Activated CD4-positive, alpha-beta memory T cell treated with anti-CD3 and anti-CD28 coated beads for 36 hours (primary cell): ENCODE results near the gene KSR1. TPM values are rescaled to one million over a fixed set of nuclear protein-coding genes. Genes with fewer than 3 reads are reported as not detected.
"Not testable (repeated sequence)": the region's sequence is repeated elsewhere in the genome, so short reads cannot be mapped to it uniquely, and the experiment has no call there.

Source experiments
- CTCF ChIA-PET: fragments of 350-600 bp; sonication (Branson Sonifier 250); formaldehyde crosslinking; loops from one replicate; lab custom pipeline; 2021; ENCODE audit warnings: antibody characterized with exemption, inconsistent platforms; lab: Charles Lee
- POLR2A ChIA-PET: fragments of 350-600 bp; sonication (Branson Sonifier 250); formaldehyde crosslinking; loops from one replicate; lab custom pipeline; 2021; ENCODE audit warnings: antibody characterized with exemption; lab: Charles Lee
- DNase-seq: peaks from one replicate; pipeline ENCODE4 v3.0.0-alpha.2; 2020
- H3K27ac Mint-ChIP-seq: one replicate; pipeline ENCODE4 v1.8.0; 2021; ENCODE audit warnings: mixed read lengths
- H3K27me3 Mint-ChIP-seq: one replicate; pipeline ENCODE4 v1.8.0; 2021; ENCODE audit warnings: mixed read lengths
- H3K36me3 Mint-ChIP-seq: one replicate; pipeline ENCODE4 v1.8.0; 2021; ENCODE audit warnings: mixed read lengths
- H3K4me1 Mint-ChIP-seq: one replicate; pipeline ENCODE4 v1.8.0; 2021; ENCODE audit warnings: low read depth, mixed read lengths
- H3K4me3 Mint-ChIP-seq: one replicate; pipeline ENCODE4 v1.8.0; 2021; ENCODE audit warnings: mild to moderate bottlenecking, mixed read lengths
- H3K9me3 Mint-ChIP-seq: one replicate; pipeline ENCODE4 v1.8.0; 2021; ENCODE audit warnings: mixed read lengths
- intact Hi-C: fragments of 100-400 bp; cut with micrococcal nuclease; formaldehyde crosslinking; loops from one replicate; pipeline ENCODE4 v1.15.1; 2023
- total RNA-seq, 2 experiments: library from RNA; stranded (reverse); gene quantifications; one replicate each; pipeline ENCODE4 v1.2.3, GENCODE V29; 2021

Gene KSR1
- total RNA-seq, 2 experiments from 2014 or later, result 55.0 to 60.8 TPM

GRCh38 chr17:27419156-27419555 lies 37.1 kb upstream of the KSR1 start:
- ChIA-PET CTCF (no interaction called here), POLR2A (no interaction called here)
- Mint-ChIP-seq H3K9me3 (no peaks in the 10 kb centered on the region), H3K27ac (no peak overlapping the region), H3K4me3 (no peak overlapping the region), H3K36me3 (no peaks in the 10 kb centered on the region), H3K27me3 (no peaks in the 10 kb centered on the region), H3K4me1 (no peaks in the 10 kb centered on the region)
- no peak for DNase-seq
- intact Hi-C loops, result no loop called here

GRCh38 chr17:27420211-27420950 lies 35.9 kb upstream of the KSR1 start:
- H3K4me3 Mint-ChIP-seq, result no peak overlapping the region
- POLR2A ChIA-PET, result no interaction called here
- H3K27ac Mint-ChIP-seq, result no peak overlapping the region
- intact Hi-C loops, result no loop called here
- H3K4me1 Mint-ChIP-seq, result no peaks in the 10 kb centered on the region
- no peaks in the 10 kb centered on the region for H3K36me3 Mint-ChIP-seq
- CTCF ChIA-PET, result no interaction called here
- no peaks in the 10 kb centered on the region for H3K27me3 Mint-ChIP-seq
- no peaks in the 10 kb centered on the region for H3K9me3 Mint-ChIP-seq
- DNase-seq, result no peak

GRCh38 chr17:27421111-27421510 lies 35.1 kb upstream of the KSR1 start:
- no peak overlapping the region for H3K4me3 Mint-ChIP-seq
- H3K27me3 Mint-ChIP-seq, result no peaks in the 10 kb centered on the region
- no peaks in the 10 kb centered on the region for H3K36me3 Mint-ChIP-seq
- DNase-seq, result no peak
- no peak overlapping the region for H3K27ac Mint-ChIP-seq
- intact Hi-C loops, result no loop called here
- no peaks in the 10 kb centered on the region for H3K9me3 Mint-ChIP-seq
- POLR2A ChIA-PET, result no interaction called here
- H3K4me1 Mint-ChIP-seq, result no peaks in the 10 kb centered on the region
- CTCF ChIA-PET, result no interaction called here

- H3K4me3 Mint-ChIP-seq, intact Hi-C loops, H3K27me3 Mint-ChIP-seq, DNase-seq, H3K27ac Mint-ChIP-seq, H3K36me3 Mint-ChIP-seq, H3K4me1 Mint-ChIP-seq, CTCF ChIA-PET, POLR2A ChIA-PET, H3K9me3 Mint-ChIP-seq: not testable (repeated sequence)
These were observed 34.6 kb upstream of the KSR1 start for GRCh38 chr17:27421626-27422025.

- ChIA-PET CTCF (no interaction called here), POLR2A (no interaction called here)
- no peak overlapping the region for H3K4me3 Mint-ChIP-seq
- H3K36me3 Mint-ChIP-seq, result no peaks in the 10 kb centered on the region
- no peaks in the 10 kb centered on the region for H3K9me3 Mint-ChIP-seq
- no peaks in the 10 kb centered on the region for H3K27me3 Mint-ChIP-seq
- intact Hi-C loops, result no loop called here
- H3K27ac Mint-ChIP-seq, result no peak overlapping the region
- H3K4me1 Mint-ChIP-seq, result no peaks in the 10 kb centered on the region
- no peak for DNase-seq
These were observed 33.6 kb upstream of the KSR1 start for GRCh38 chr17:27422601-27423000.

GRCh38 chr17:27423651-27424050 lies 32.6 kb upstream of the KSR1 start:
- DNase-seq, result no peak
- Mint-ChIP-seq H3K4me3 (no peak overlapping the region), H3K27me3 (no peaks in the 10 kb centered on the region), H3K36me3 (no peaks in the 10 kb centered on the region), H3K27ac (no peak overlapping the region), H3K4me1 (no peaks in the 10 kb centered on the region), H3K9me3 (no peaks in the 10 kb centered on the region)
- POLR2A ChIA-PET, result no interaction called here
- CTCF ChIA-PET, result interaction anchor here (0.8 kb wide), 1 partner anchor 157 kb away, joined by 3 read pairs; no protein-coding TSS in a partner anchor
- intact Hi-C loops, result no loop called here

GRCh38 chr17:27424516-27424915 lies 31.7 kb upstream of the KSR1 start:
- Mint-ChIP-seq H3K27me3 (no peaks in the 10 kb centered on the region), H3K27ac (no peak overlapping the region), H3K4me1 (no peaks in the 10 kb centered on the region), H3K36me3 (no peaks in the 10 kb centered on the region), H3K9me3 (no peaks in the 10 kb centered on the region), H3K4me3 (no peak overlapping the region)
- intact Hi-C loops, result no loop called here
- DNase-seq, result no peak
- POLR2A ChIA-PET, result no interaction called here
- CTCF ChIA-PET, result interaction anchor here (0.8 kb wide), 1 partner anchor 156 kb away, joined by 3 read pairs; no protein-coding TSS in a partner anchor

GRCh38 chr17:27424941-27425340 lies 31.3 kb upstream of the KSR1 start:
- no peaks in the 10 kb centered on the region for H3K4me1 Mint-ChIP-seq
- intact Hi-C loops, result no loop called here
- no peak overlapping the region for H3K4me3 Mint-ChIP-seq
- no peak for DNase-seq
- H3K27me3 Mint-ChIP-seq, result no peaks in the 10 kb centered on the region
- ChIA-PET POLR2A (no interaction called here), CTCF (no interaction called here)
- H3K27ac Mint-ChIP-seq, result no peak overlapping the region
- no peaks in the 10 kb centered on the region for H3K9me3 Mint-ChIP-seq
- H3K36me3 Mint-ChIP-seq, result no peaks in the 10 kb centered on the region

- H3K9me3 Mint-ChIP-seq, POLR2A ChIA-PET, H3K27ac Mint-ChIP-seq, H3K4me1 Mint-ChIP-seq, CTCF ChIA-PET, H3K36me3 Mint-ChIP-seq, H3K4me3 Mint-ChIP-seq, H3K27me3 Mint-ChIP-seq, DNase-seq, intact Hi-C loops: not testable (repeated sequence)
These were observed 30.7 kb upstream of the KSR1 start for GRCh38 chr17:27425571-27425970.

- H3K4me1 Mint-ChIP-seq, result no peaks in the 10 kb centered on the region
- H3K4me3 Mint-ChIP-seq, result no peak overlapping the region
- H3K9me3 Mint-ChIP-seq, result no peaks in the 10 kb centered on the region
- H3K27ac Mint-ChIP-seq, result no peak overlapping the region
- ChIA-PET POLR2A (no interaction called here), CTCF (no interaction called here)
- intact Hi-C loops, result no loop called here
- no peak for DNase-seq
- H3K36me3 Mint-ChIP-seq, result no peaks in the 10 kb centered on the region
- no peaks in the 10 kb centered on the region for H3K27me3 Mint-ChIP-seq
These were observed 30.3 kb upstream of the KSR1 start for GRCh38 chr17:27425991-27426390.

GRCh38 chr17:27426471-27426870 lies 29.8 kb upstream of the KSR1 start:
- H3K4me1 Mint-ChIP-seq, intact Hi-C loops, POLR2A ChIA-PET, H3K4me3 Mint-ChIP-seq, H3K27me3 Mint-ChIP-seq, H3K9me3 Mint-ChIP-seq, H3K36me3 Mint-ChIP-seq, CTCF ChIA-PET, DNase-seq, H3K27ac Mint-ChIP-seq: not testable (repeated sequence)

GRCh38 chr17:27427166-27427862 lies 28.9 kb upstream of the KSR1 start:
- H3K4me3 Mint-ChIP-seq, H3K9me3 Mint-ChIP-seq, H3K27me3 Mint-ChIP-seq, CTCF ChIA-PET, POLR2A ChIA-PET, DNase-seq, H3K36me3 Mint-ChIP-seq, H3K4me1 Mint-ChIP-seq, H3K27ac Mint-ChIP-seq, intact Hi-C loops: not testable (repeated sequence)
